ENCODE measurements around the gene PRR9.
"Not testable (repeated sequence)": the region's sequence is repeated elsewhere in the genome, so short reads cannot be mapped to it uniquely, and the experiment has no call there.

The PRR9 gene

GRCh38 chr1:153217212-153217611 is at the start of gene PRR9:
Gene PRR9 (plus strand): TSS chr1:153217584. CDS start chr1:153218145, 561 bp downstream.
- in situ Hi-C loops (cut with MboI; ENCODE audit: low sequenced_read_pairs) = no loop called here

GRCh38 chr1:153168686-153169085 is 48.7 kb upstream of the PRR9 start:
- in situ Hi-C loops (cut with MboI; ENCODE audit: low sequenced_read_pairs) = no loop called here

- in situ Hi-C loops (cut with MboI; ENCODE audit: low sequenced_read_pairs) = no loop called here
Measured at GRCh38 chr1:153174624-153175023, 42.8 kb upstream of the PRR9 start.

GRCh38 chr1:153178922-153179321 is 38.5 kb upstream of the PRR9 start:
- in situ Hi-C loops (cut with MboI; ENCODE audit: low sequenced_read_pairs) = no loop called here

- in situ Hi-C loops (cut with MboI; ENCODE audit: low sequenced_read_pairs) = no loop called here
Measured at GRCh38 chr1:153180556-153180955, 36.8 kb upstream of the PRR9 start.

GRCh38 chr1:153188301-153188700 is 29.1 kb upstream of the PRR9 start:
- in situ Hi-C loops (cut with MboI; ENCODE audit: low sequenced_read_pairs) = not testable (repeated sequence)

- in situ Hi-C loops (cut with MboI; ENCODE audit: low sequenced_read_pairs) = no loop called here
Measured at GRCh38 chr1:153190373-153190772, 27.0 kb upstream of the PRR9 start.

GRCh38 chr1:153192697-153193096 is 24.7 kb upstream of the PRR9 start:
- in situ Hi-C loops (cut with MboI; ENCODE audit: low sequenced_read_pairs) = no loop called here

- in situ Hi-C loops (cut with MboI; ENCODE audit: low sequenced_read_pairs) = no loop called here
Measured at GRCh38 chr1:153194331-153195050, 22.9 kb upstream of the PRR9 start.

GRCh38 chr1:153195216-153195615 is 22.2 kb upstream of the PRR9 start:
- in situ Hi-C loops (cut with MboI; ENCODE audit: low sequenced_read_pairs) = no loop called here

GRCh38 chr1:153202006-153202405 is 15.4 kb upstream of the PRR9 start:
- in situ Hi-C loops (cut with MboI; ENCODE audit: low sequenced_read_pairs) = no loop called here

- in situ Hi-C loops (cut with MboI; ENCODE audit: low sequenced_read_pairs) = no loop called here
Measured at GRCh38 chr1:153203130-153203529, 14.3 kb upstream of the PRR9 start, which contains the start of gene LELP1. Gene LELP1 (plus strand): TSS chr1:153203430. CDS start chr1:153204708, 1,278 bp downstream.

GRCh38 chr1:153206631-153207030 is 10.8 kb upstream of the PRR9 start:
- in situ Hi-C loops (cut with MboI; ENCODE audit: low sequenced_read_pairs) = no loop called here

GRCh38 chr1:153210206-153210605 is 7.2 kb upstream of the PRR9 start:
- in situ Hi-C loops (cut with MboI; ENCODE audit: low sequenced_read_pairs) = no loop called here

- in situ Hi-C loops (cut with MboI; ENCODE audit: low sequenced_read_pairs) = no loop called here
Measured at GRCh38 chr1:153212201-153212600, 5.2 kb upstream of the PRR9 start.

GRCh38 chr1:153213519-153213918 is 3.9 kb upstream of the PRR9 start:
- in situ Hi-C loops (cut with MboI; ENCODE audit: low sequenced_read_pairs) = no loop called here

- in situ Hi-C loops (cut with MboI; ENCODE audit: low sequenced_read_pairs) = no loop called here
Measured at GRCh38 chr1:153217744-153218416, 496 bp downstream of the PRR9 start.

GRCh38 chr1:153220606-153221303 is 3.4 kb downstream of the PRR9 start:
- in situ Hi-C loops (cut with MboI; ENCODE audit: low sequenced_read_pairs) = no loop called here

- in situ Hi-C loops (cut with MboI; ENCODE audit: low sequenced_read_pairs) = not testable (repeated sequence)
Measured at GRCh38 chr1:153223040-153223891, 5.9 kb downstream of the PRR9 start.

GRCh38 chr1:153227810-153228209 is 10.4 kb downstream of the PRR9 start:
- in situ Hi-C loops (cut with MboI; ENCODE audit: low sequenced_read_pairs) = no loop called here

- in situ Hi-C loops (cut with MboI; ENCODE audit: low sequenced_read_pairs) = no loop called here
Measured at GRCh38 chr1:153228491-153228890, 11.1 kb downstream of the PRR9 start.

Measured in HL-60/S4 (cell line).